ENCODE measurements around the gene EIF4E3. TPM values are rescaled to one million over a fixed set of nuclear protein-coding genes. Genes with fewer than 3 reads are reported as not detected.

Gene EIF4E3
- total and polyA plus RNA-seq, 8 donors: 4.1 to 25.9 (median 14.5) TPM

DNA sequence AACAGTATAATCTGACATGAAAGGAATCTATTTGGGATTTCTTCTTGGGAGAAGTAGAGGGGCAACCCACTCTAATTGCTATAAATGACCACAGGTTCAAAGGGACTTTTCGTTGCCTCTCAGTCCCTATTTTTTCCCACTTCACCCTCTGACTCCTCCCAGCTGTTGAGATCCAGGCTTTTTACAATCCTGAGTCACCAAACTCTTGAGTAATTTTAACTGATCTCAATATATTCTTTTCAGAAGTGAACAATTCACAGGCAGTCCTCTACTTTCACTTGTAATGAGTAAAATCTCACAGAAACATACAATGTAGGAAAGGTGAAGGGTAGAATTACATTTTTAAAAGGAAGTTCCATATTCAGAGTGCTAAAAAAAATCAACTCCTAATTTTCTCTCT lies 44.6 kb downstream of the EIF4E3 start:
- peaks cover 16 to 51% (median 30%) of the 10 kb centered on the region in 4 donors for H3K4me1 ChIP-seq
- no peaks in the 10 kb centered on the region for H3K9me3 ChIP-seq
- intact Hi-C loops (cut with DNase I; ENCODE audit: low total_unique reads): no loop called here
- 46 to 83% (median 62%) methylated on average over 1 of the region's 1 CpG for WGBS, 5 donors
- no peaks in the 10 kb centered on the region for H3K36me3 ChIP-seq
- no peaks in the 10 kb centered on the region for H3K27me3 ChIP-seq
- DNase-seq: no peak
- peak overlapping the region in 3 of 5 donors; percentile 12 to 58 (median 56) for H3K27ac ChIP-seq
- H3K4me3 ChIP-seq: no peak overlapping the region
- no peak for TF ChIP-seq EP300 (IDR thresholded peaks at IDR 0.05)
- TF ChIP-seq POLR2A (IDR thresholded peaks at IDR 0.05): no peak
- TF ChIP-seq, protein P1, sequence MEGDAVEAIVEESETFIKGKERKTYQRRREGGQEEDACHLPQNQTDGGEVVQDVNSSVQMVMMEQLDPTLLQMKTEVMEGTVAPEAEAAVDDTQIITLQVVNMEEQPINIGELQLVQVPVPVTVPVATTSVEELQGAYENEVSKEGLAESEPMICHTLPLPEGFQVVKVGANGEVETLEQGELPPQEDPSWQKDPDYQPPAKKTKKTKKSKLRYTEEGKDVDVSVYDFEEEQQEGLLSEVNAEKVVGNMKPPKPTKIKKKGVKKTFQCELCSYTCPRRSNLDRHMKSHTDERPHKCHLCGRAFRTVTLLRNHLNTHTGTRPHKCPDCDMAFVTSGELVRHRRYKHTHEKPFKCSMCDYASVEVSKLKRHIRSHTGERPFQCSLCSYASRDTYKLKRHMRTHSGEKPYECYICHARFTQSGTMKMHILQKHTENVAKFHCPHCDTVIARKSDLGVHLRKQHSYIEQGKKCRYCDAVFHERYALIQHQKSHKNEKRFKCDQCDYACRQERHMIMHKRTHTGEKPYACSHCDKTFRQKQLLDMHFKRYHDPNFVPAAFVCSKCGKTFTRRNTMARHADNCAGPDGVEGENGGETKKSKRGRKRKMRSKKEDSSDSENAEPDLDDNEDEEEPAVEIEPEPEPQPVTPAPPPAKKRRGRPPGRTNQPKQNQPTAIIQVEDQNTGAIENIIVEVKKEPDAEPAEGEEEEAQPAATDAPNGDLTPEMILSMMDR (IDR thresholded peaks at IDR 0.05): no peak
- TF ChIP-seq POLR2AphosphoS5 (IDR thresholded peaks at IDR 0.05): no peak

DNA sequence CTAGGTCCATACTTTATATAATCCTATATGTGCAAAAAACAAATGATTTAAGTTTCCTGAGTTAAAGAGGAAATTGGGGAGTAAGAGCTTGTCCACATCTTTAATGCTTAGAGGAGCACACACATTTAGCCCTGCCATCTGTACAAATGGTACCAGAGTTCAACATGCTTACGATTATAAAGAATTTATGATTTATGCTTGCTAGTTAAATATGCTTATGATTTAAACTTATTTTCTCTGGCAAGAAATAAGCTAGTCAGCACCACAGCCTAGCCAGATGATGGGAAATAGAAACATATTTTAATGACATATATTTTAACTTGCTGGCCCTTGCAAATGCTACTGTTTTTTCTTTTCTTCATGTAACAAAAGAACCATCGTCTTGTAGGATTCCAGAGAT lies 48.3 kb downstream of the EIF4E3 start:
- no peak overlapping the region for H3K27ac ChIP-seq

DNA sequence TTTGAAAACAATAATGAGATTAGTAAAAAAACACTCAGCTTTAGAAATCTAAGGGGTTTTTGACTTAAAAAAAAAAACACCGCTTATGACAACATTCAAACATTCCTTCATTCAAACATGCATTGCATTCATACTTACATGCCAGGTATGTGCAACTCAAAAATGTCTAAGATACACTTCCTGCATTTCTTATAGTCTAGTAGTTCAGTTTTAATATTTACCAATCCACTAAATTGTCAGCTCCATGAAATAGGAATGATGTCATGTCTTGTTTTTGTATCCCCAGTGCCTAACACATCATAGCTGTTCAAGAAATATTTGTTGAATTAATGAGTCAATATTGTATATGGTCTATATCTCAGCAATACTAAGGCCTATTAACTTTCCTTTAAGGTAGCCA lies 51.7 kb downstream of the EIF4E3 start:
- Histone ChIP-seq H3K4me3 (no peak overlapping the region), H3K27ac (no peak overlapping the region), H3K27me3 (no peaks in the 10 kb centered on the region), H3K9me3 (no peaks in the 10 kb centered on the region), H3K4me1 (peaks cover 0 to 10% (median 3%) of the 10 kb centered on the region in 4 donors), H3K36me3 (no peaks in the 10 kb centered on the region)
- WGBS, 5 donors: 89 to 98% (median 93%) methylated on average over 1 of the region's 1 CpG
- DNase-seq: no peak
- intact Hi-C loops (cut with DNase I; ENCODE audit: low total_unique reads): no loop called here
- TF ChIP-seq EP300 (IDR thresholded peaks at IDR 0.05): no peak
- TF ChIP-seq POLR2A (IDR thresholded peaks at IDR 0.05): no peak
- TF ChIP-seq, protein P1 (IDR thresholded peaks at IDR 0.05): no peak
- no peak for TF ChIP-seq POLR2AphosphoS5 (IDR thresholded peaks at IDR 0.05)

More for the DNA sequence above, 48.3 kb downstream of the EIF4E3 start:
- intact Hi-C loops (cut with DNase I; ENCODE audit: low total_unique reads): no loop called here
- Histone ChIP-seq H3K4me3 (no peak overlapping the region), H3K9me3 (no peaks in the 10 kb centered on the region), H3K4me1 (peaks cover 0 to 28% (median 15%) of the 10 kb centered on the region in 4 donors), H3K36me3 (no peaks in the 10 kb centered on the region), H3K27me3 (no peaks in the 10 kb centered on the region)
- TF ChIP-seq, protein P1 (IDR thresholded peaks at IDR 0.05): no peak
- no peak for TF ChIP-seq EP300 (IDR thresholded peaks at IDR 0.05)
- TF ChIP-seq POLR2A (IDR thresholded peaks at IDR 0.05): no peak
- no peak for TF ChIP-seq POLR2AphosphoS5 (IDR thresholded peaks at IDR 0.05)
- WGBS, 5 donors: 74 to 91% (median 86%) methylated on average over 2 of the region's 2 CpGs
- no peak for DNase-seq

DNA sequence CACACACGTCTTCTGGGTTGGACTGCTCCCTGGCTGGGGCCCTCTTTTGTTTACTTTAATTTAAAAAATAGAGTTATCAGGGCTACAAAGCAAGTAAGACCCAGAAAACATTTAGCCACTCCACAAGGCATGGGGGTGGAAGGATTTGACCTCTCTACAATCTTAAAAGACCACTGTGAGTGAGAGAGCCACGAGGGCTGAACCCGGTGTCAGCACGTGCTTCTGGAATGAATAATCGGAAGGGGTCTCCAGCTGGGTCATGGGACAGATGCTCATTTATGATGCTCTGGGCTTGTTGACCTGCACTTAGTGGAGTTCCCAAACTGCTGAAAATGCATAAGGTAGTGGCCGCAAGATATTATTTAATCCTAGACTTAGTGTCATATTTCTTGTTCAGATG lies 52.4 kb downstream of the EIF4E3 start:
- Histone ChIP-seq H3K4me1 (peaks cover 0 to 10% (median 3%) of the 10 kb centered on the region in 4 donors), H3K27me3 (no peaks in the 10 kb centered on the region), H3K4me3 (no peak overlapping the region), H3K27ac (no peak overlapping the region), H3K36me3 (no peaks in the 10 kb centered on the region), H3K9me3 (no peaks in the 10 kb centered on the region)
- TF ChIP-seq, protein P1 (IDR thresholded peaks at IDR 0.05): no peak
- no peak for TF ChIP-seq POLR2AphosphoS5 (IDR thresholded peaks at IDR 0.05)
- TF ChIP-seq POLR2A (IDR thresholded peaks at IDR 0.05): no peak
- TF ChIP-seq EP300 (IDR thresholded peaks at IDR 0.05): no peak
- 64 to 83% (median 72%) methylated on average over 6 of the region's 6 CpGs for WGBS, 5 donors
- DNase-seq: no peak
- intact Hi-C loops (cut with DNase I; ENCODE audit: low total_unique reads): no loop called here
